H1 (cell line): Measurements from ENCODE around the gene TNP1. TPM values are rescaled to one million over a fixed set of nuclear protein-coding genes. Genes with fewer than 3 reads are reported as not detected.

Source experiments
- ATF3 ChIP-seq: IDR thresholded peaks from 2 replicates; pipeline ENCODE4 v1.6.1; 2011; ENCODE audit warnings: low read depth, mild to moderate bottlenecking, low read length; ENCODE audit not compliant: insufficient read depth
- polyA plus RNA-seq, 7 experiments: library from polyadenylated mRNA; depleted of rRNA in 3 of 7; stranded (reverse) in 5 of 7; unstranded in 2 of 7; fragments of >200 nt in 5 of 7; fragments of 200-250 nt in 2 of 7; gene quantifications; 1 replicate in 5 of 7; 2 replicates in 1 of 7; 4 replicates in 1 of 7; pipeline versions ENCODE4 v1.2.1 to v1.2.3, GENCODE V29; 2011 to 2013; ENCODE audit warnings: missing spikeins in 2 of 7, mixed read lengths in 2 of 7
- total RNA-seq: library from RNA; stranded (reverse); fragmentation: NEBNext Ultra II Directional; extraction: Animal tissue kit (Norgen Biotek cat#: 25700); gene quantifications from 2 replicates; pipeline ENCODE4 v1.2.1, GENCODE V29; 2021

The TNP1 gene
- total and polyA plus RNA-seq, 2 of the 8 experiments (the other 6 are each of a cell fraction or from before 2014, with no cell fraction given), result not detected

DNA sequence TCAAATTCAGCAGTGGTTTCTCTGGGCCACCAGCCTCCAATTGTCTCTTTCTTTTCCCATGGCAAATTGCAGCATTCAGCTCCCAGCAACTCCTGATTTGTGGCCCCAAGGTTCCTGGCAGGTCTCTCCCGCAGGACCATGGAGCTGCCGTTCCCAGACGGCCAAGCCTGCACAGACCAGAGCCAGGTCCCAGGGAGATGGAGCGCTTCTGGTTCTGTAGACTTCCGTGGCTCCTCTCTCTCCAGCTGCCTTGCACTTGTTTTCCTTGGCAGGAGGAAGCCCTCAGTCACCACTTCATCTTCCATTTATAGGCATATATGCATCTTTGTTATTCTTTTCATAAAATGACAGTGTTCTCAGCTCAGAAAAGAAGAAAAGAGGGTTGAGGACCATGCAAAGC, 21.7 kb downstream of the TNP1 start (continued):
- no peak for TF ChIP-seq ATF3
